Kidney (tissue), 14 donors: ENCODE measurements around the gene ANKS1B. TPM values are rescaled to one million over a fixed set of nuclear protein-coding genes. Genes with fewer than 3 reads are reported as not detected.

Source experiments
- DNase-seq, 5 donors: peaks; one replicate each; pipeline ENCODE4 v3.0.0-alpha.2; 2013 to 2020
- FAIRE-seq: peaks from 2 replicates; lab custom pipeline; 2012; peaks lifted over from hg19 to GRCh38; lab: Jason Lieb, UNC
- H3K27ac ChIP-seq, 2 donors: one replicate each; pipeline ENCODE4 v1.7.0; 2013; ENCODE audit warnings: low read depth in 2 of 2, low read length in 2 of 2, inconsistent platforms in 1 of 2
- H3K27me3 ChIP-seq: one replicate; pipeline ENCODE4 v1.7.1; 2013; ENCODE audit warnings: low read length, inconsistent platforms; ENCODE audit not compliant: control insufficient read depth, insufficient read depth
- H3K36me3 ChIP-seq, 3 donors: one replicate each; pipeline versions ENCODE4 v1.7.0 to v1.7.1; 2013; ENCODE audit warnings: low read length in 3 of 3, control low read depth in 1 of 3, inconsistent platforms in 1 of 3; ENCODE audit not compliant: insufficient read depth in 3 of 3, control insufficient read depth in 2 of 3
- H3K4me1 ChIP-seq, 3 donors: one replicate each; pipeline versions ENCODE4 v1.7.0 to v1.7.1; 2013; ENCODE audit warnings: low read length in 3 of 3, inconsistent platforms in 1 of 3, low read depth in 1 of 3; ENCODE audit not compliant: control insufficient read depth in 2 of 3, insufficient read depth in 2 of 3
- H3K4me3 ChIP-seq, 3 donors: one replicate each; pipeline versions ENCODE4 v1.7.0 to v1.8.1; 2013; ENCODE audit warnings: low read length in 3 of 3, control low read depth in 1 of 3, inconsistent platforms in 1 of 3
- H3K9ac ChIP-seq, 3 donors: one replicate each; pipeline versions ENCODE4 v1.7.0 to v1.7.1; 2013; ENCODE audit warnings: low read length in 3 of 3, control low read depth in 1 of 3, inconsistent platforms in 1 of 3
- H3K9me3 ChIP-seq, 3 donors: one replicate each; pipeline versions ENCODE4 v1.7.0 to v1.7.1; 2013; ENCODE audit warnings: low read length in 3 of 3, control low read depth in 1 of 3, inconsistent platforms in 1 of 3; ENCODE audit not compliant: control insufficient read depth in 2 of 3, insufficient read depth in 1 of 3
- CTCF ChIP-seq: IDR thresholded peaks from 3 replicates; pipeline ENCODE4 v1.5.1; 2012; ENCODE audit warnings: mild to moderate bottlenecking, moderate library complexity, borderline replicate concordance; ENCODE audit not compliant: insufficient read depth; ENCODE audit errors: extremely low read depth
- intact Hi-C: fragments of 100-400 bp; cut with DNase I; formaldehyde crosslinking; loops from one replicate; pipeline ENCODE4 v1.11.1; 2022
- polyA plus RNA-seq: library from polyadenylated mRNA; stranded (reverse); fragments of 350-450 nt; fragmentation: Illumina TruSeq; extraction: RNeasy Lipid Tissue Mini Kit (QIAGEN cat#74804); gene quantifications from one replicate; pipeline ENCODE4 v1.2.3, GENCODE V29; 2014; ENCODE audit warnings: low read depth, low replicate concordance; ENCODE audit not compliant: insufficient read depth
- total RNA-seq: library from RNA; stranded (reverse); fragmentation: NEBNext Ultra II Directional; extraction: Animal tissue kit (Norgen Biotek cat#: 25700); gene quantifications from one replicate; pipeline ENCODE4 v1.2.1, GENCODE V29; 2021
- donor health status: control.
- donor health status: control.
- donor health status: control.
- donor health status: control.
- donor health status: control.
- donor health status: DM: yes; HTN: yes; CAD: no.
- donor health status: Normal renal cell carcinoma (clear cell type).

The ANKS1B gene
- total and polyA plus RNA-seq, 2 donors from 2014 or later = 1.7 to 5.8 TPM

- no peak for DNase-seq
These were observed 270.7 kb downstream of the ANKS1B start for GRCh38 chr12:99713946-99714520.

GRCh38 chr12:99712281-99712680 is 272.5 kb downstream of the ANKS1B start:
- DNase-seq (no peak), FAIRE-seq (no peak)
- no peaks in the 10 kb centered on the region for H3K4me1 ChIP-seq
- no peaks in the 10 kb centered on the region for H3K9me3 ChIP-seq
- H3K27me3 ChIP-seq = no peaks in the 10 kb centered on the region
- no peak overlapping the region for H3K4me3 ChIP-seq
- H3K9ac ChIP-seq = no peak overlapping the region
- H3K36me3 ChIP-seq = no peaks in the 10 kb centered on the region
- TF ChIP-seq CTCF = no peak
- intact Hi-C loops = no loop called here
- no peak overlapping the region for H3K27ac ChIP-seq

More at GRCh38 chr12:99713946-99714520, 270.7 kb downstream of the ANKS1B start:
- FAIRE-seq = no peak
- Histone ChIP-seq H3K27ac (no peak overlapping the region), H3K4me3 (no peak overlapping the region), H3K9ac (no peak overlapping the region), H3K9me3 (no peaks in the 10 kb centered on the region), H3K4me1 (no peaks in the 10 kb centered on the region), H3K36me3 (no peaks in the 10 kb centered on the region), H3K27me3 (no peaks in the 10 kb centered on the region)
- intact Hi-C loops = no loop called here
- no peak for TF ChIP-seq CTCF

GRCh38 chr12:99711246-99711645 is 273.5 kb downstream of the ANKS1B start:
- Histone ChIP-seq H3K9ac (no peak overlapping the region), H3K27ac (no peak overlapping the region), H3K9me3 (no peaks in the 10 kb centered on the region), H3K4me1 (no peaks in the 10 kb centered on the region), H3K27me3 (no peaks in the 10 kb centered on the region), H3K36me3 (no peaks in the 10 kb centered on the region), H3K4me3 (no peak overlapping the region)
- no peak for FAIRE-seq
- intact Hi-C loops = no loop called here
- no peak for DNase-seq
- no peak for TF ChIP-seq CTCF

- FAIRE-seq = no peak
- TF ChIP-seq CTCF = no peak
- H3K27me3 ChIP-seq = no peaks in the 10 kb centered on the region
These were observed 275.1 kb downstream of the ANKS1B start for GRCh38 chr12:99709619-99710018.

More at GRCh38 chr12:99709619-99710018, 275.1 kb downstream of the ANKS1B start:
- H3K4me3 ChIP-seq = no peak overlapping the region
- DNase-seq = no peak
- intact Hi-C loops = no loop called here
- no peaks in the 10 kb centered on the region for H3K9me3 ChIP-seq
- no peaks in the 10 kb centered on the region for H3K4me1 ChIP-seq
- no peaks in the 10 kb centered on the region for H3K36me3 ChIP-seq
- H3K27ac ChIP-seq = no peak overlapping the region
- no peak overlapping the region for H3K9ac ChIP-seq
